Upper lobe of right lung (tissue), 1 donor: ENCODE data around the gene MYPN. TPM values are rescaled to one million over a fixed set of nuclear protein-coding genes. Genes with fewer than 3 reads are reported as not detected.

Experiments used
- ATAC-seq: fragments of 200-7000 bp; cut with Tn5 transposase; one replicate; pipeline ENCODE4 v1.9.1; 2020; ENCODE audit warnings: mild to moderate bottlenecking, moderate library complexity
- DNase-seq: peaks from one replicate; pipeline ENCODE4 v3.0.0-alpha.2; 2020
- H3K27ac ChIP-seq: fragments of 200-600 bp; one replicate; pipeline ENCODE4 v1.8.0; 2022
- H3K27me3 ChIP-seq: fragments of 200-600 bp; one replicate; pipeline ENCODE4 v1.8.0; 2022; ENCODE audit warnings: mild to moderate bottlenecking
- H3K36me3 ChIP-seq: fragments of 200-600 bp; one replicate; pipeline ENCODE4 v1.8.0; 2022
- H3K4me1 ChIP-seq: fragments of 200-600 bp; one replicate; pipeline ENCODE4 v1.8.0; 2022
- H3K4me3 ChIP-seq: fragments of 200-600 bp; one replicate; pipeline ENCODE4 v1.8.0; 2022; ENCODE audit warnings: mild to moderate bottlenecking
- H3K9me3 ChIP-seq: fragments of 200-600 bp; one replicate; pipeline ENCODE4 v1.8.0; 2022
- CTCF ChIP-seq: fragments of 200-600 bp; IDR thresholded peaks from one replicate; pipeline ENCODE4 v1.8.0; 2022; ENCODE audit warnings: antibody characterized with exemption
- intact Hi-C: fragments of 100-400 bp; cut with DNase I; formaldehyde crosslinking; loops from one replicate; pipeline ENCODE4 v1.11.0; 2022
- total RNA-seq: library from RNA; stranded (reverse); fragmentation: NEBNext Ultra II Directional; extraction: Animal tissue kit (Norgen Biotek cat#: 25700); gene quantifications from one replicate; pipeline ENCODE4 v1.2.1, GENCODE V29; 2021
- donor health status: DM: no; HTN: yes; CAD: no; lungs with severe emphysema.

MYPN gene
- total RNA-seq, 1 donor from 2014 or later: not detected

GRCh38 chr10:68251151-68251550, 141.9 kb downstream of the MYPN start:
- TF ChIP-seq CTCF: no peak
- no peaks in the 10 kb centered on the region for H3K9me3 ChIP-seq
- no peaks in the 10 kb centered on the region for H3K4me1 ChIP-seq
- H3K27ac ChIP-seq: no peak overlapping the region
- H3K4me3 ChIP-seq: no peak overlapping the region
- no peak for ATAC-seq
- no peaks in the 10 kb centered on the region for H3K36me3 ChIP-seq
- DNase-seq: no peak
- H3K27me3 ChIP-seq: no peaks in the 10 kb centered on the region
- intact Hi-C loops: no loop called here

- intact Hi-C loops: no loop called here
- H3K36me3 ChIP-seq: no peaks in the 10 kb centered on the region
- ATAC-seq: no peak
- H3K9me3 ChIP-seq: no peaks in the 10 kb centered on the region
- no peak for TF ChIP-seq CTCF
- H3K4me1 ChIP-seq: no peaks in the 10 kb centered on the region
- no peak overlapping the region for H3K4me3 ChIP-seq
- H3K27ac ChIP-seq: no peak overlapping the region
- no peak for DNase-seq
- H3K27me3 ChIP-seq: no peaks in the 10 kb centered on the region
Measured at GRCh38 chr10:68251625-68252495, 142.6 kb downstream of the MYPN start.

GRCh38 chr10:68253346-68253745, 144.1 kb downstream of the MYPN start:
- intact Hi-C loops: no loop called here
- ATAC-seq: no peak
- no peaks in the 10 kb centered on the region for H3K4me1 ChIP-seq
- no peaks in the 10 kb centered on the region for H3K27me3 ChIP-seq
- no peaks in the 10 kb centered on the region for H3K36me3 ChIP-seq
- no peaks in the 10 kb centered on the region for H3K9me3 ChIP-seq
- DNase-seq: no peak
- no peak overlapping the region for H3K4me3 ChIP-seq
- no peak overlapping the region for H3K27ac ChIP-seq
- no peak for TF ChIP-seq CTCF

- intact Hi-C loops: no loop called here
- no peaks in the 10 kb centered on the region for H3K27me3 ChIP-seq
- no peak for DNase-seq
- no peaks in the 10 kb centered on the region for H3K9me3 ChIP-seq
- no peak overlapping the region for H3K4me3 ChIP-seq
- H3K4me1 ChIP-seq: no peaks in the 10 kb centered on the region
- ATAC-seq: no peak
- no peak overlapping the region for H3K27ac ChIP-seq
- H3K36me3 ChIP-seq: no peaks in the 10 kb centered on the region
- TF ChIP-seq CTCF: no peak
Measured at GRCh38 chr10:68261132-68261856, 152.0 kb downstream of the MYPN start.

Other genes starting within 250 kb of the MYPN start
- 23.4 TPM for gene SIRT1, start 224.8 kb upstream of the MYPN start, total RNA-seq
- gene HERC4, start 34.2 kb upstream of the MYPN start, total RNA-seq: 55.1 TPM
- gene ATOH7, start 122.6 kb downstream of the MYPN start, total RNA-seq: not detected
- 95.3 TPM for gene HNRNPH3, start 222.6 kb downstream of the MYPN start, total RNA-seq
- gene PBLD, start 223.4 kb downstream of the MYPN start, total RNA-seq: 2.3 TPM